T-helper 22 cell (primary cell): Measurements from ENCODE around the gene RHBDL1.

Experiments used
- DNase-seq: peaks from one replicate; pipeline ENCODE4 v3.0.0-alpha.2; 2020; ENCODE audit warnings: low read depth

The RHBDL1 gene

DNA sequence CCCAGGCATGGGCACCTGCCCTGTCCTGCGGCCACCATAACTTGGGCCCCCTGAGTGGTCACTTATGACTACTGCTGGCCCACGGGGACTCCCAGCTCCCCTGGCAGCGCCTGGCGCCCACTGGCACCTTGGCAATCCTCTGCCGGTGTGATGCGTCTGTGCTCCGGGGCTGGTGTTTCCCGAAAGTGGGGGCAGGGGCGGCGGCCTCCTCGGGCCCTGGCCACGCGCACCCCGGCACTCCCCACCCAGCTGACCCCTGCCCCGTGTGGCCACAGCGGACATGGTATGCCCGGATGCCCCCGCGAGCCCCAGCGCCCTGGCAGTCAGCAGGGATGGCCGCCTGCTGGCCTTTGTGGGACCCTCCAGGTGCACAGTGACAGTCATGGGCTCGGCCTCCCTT, 18.0 kb upstream of the RHBDL1 start:
- DNase-seq, result no peak

DNA sequence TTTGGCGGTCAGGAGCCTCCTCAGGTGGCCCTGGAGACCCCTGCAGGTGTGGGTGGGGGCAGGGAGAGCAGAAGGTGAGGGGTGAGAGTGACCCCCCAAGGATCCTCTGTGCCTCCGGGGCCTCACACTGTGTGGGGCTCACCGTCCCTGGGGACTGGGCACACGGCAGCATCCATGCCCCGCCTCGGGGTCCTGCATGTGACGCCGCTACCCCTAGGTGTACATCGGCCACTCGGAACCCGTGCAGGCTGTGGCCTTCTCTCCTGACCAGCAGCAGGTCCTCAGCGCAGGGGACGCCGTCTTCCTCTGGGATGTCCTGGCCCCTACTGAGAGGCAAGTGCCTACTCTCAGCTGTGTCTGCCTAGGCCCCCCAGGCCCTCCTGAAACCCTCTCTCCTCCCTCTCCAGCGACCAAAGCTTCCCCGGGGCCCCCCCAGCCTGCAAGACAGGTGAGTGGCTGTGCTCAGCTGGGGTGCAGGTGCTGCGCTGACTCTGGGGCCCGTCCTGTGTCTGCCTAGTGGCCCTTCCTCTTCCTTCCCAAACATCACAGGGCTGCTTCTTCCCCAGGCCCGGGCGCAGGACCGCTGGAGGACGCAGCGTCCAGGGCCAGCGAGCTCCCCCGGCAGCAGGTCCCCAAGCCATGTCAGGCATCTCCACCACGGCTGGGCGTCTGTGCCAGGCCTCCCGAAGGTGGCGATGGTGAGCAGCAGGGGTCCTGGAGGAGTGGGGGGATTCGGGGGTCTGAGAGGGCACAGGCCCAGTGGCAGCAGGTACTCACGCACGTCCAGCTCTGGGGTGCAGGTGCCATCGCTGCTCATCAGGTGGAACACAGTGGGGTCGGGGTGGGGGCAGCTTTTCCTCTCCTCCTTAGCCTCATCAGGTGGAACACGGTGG, 16.5 kb upstream of the RHBDL1 start:
- DNase-seq, result no peak

DNA sequence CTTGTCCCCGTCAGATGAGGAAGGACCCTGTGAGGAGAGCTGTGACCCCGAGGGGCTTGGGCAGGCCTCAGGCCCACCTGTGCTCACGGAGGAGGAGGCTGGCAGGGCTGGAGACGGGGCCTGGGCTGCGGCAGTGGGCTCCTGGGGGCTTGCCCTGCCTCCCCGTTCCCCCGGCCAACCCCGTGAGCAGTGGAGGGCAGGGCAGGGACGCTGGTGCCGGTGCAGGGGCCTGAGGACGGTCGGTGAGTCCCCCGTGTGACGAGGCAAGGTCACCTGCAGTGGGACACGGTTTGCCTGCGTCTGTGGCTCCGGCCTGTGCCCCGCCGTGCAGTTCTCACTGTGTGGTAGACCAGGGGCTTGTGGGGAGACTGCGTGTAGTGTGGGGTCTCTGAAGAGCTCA, 15.9 kb upstream of the RHBDL1 start:
- no peak for DNase-seq

DNA sequence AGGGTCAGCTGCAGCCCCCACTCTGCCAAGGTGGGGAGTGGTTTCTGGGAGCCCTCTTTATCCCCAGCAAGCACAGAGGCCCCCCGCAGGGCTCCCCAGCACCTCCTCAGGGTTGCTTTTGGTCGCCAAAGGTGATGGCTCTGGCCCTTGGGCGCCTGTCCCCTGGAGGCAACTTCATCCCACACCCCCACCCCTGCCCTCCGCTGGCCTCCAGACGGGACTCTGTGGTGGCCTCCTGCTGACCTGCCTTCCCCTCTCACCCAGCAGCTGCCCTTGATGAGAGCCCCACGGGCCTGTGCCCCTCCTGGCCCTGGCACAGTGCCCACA, 15.4 kb upstream of the RHBDL1 start:
- DNase-seq, result no peak

GRCh38 chr16:660459-661183, 14.8 kb upstream of the RHBDL1 start:
- peak; percentile 51 for DNase-seq

GRCh38 chr16:661184-661821, 14.2 kb upstream of the RHBDL1 start:
- no peak for DNase-seq

GRCh38 chr16:662095-662494, 13.4 kb upstream of the RHBDL1 start:
- no peak for DNase-seq

- no peak for DNase-seq
These were observed 12.9 kb upstream of the RHBDL1 start for GRCh38 chr16:662597-662996.

DNA sequence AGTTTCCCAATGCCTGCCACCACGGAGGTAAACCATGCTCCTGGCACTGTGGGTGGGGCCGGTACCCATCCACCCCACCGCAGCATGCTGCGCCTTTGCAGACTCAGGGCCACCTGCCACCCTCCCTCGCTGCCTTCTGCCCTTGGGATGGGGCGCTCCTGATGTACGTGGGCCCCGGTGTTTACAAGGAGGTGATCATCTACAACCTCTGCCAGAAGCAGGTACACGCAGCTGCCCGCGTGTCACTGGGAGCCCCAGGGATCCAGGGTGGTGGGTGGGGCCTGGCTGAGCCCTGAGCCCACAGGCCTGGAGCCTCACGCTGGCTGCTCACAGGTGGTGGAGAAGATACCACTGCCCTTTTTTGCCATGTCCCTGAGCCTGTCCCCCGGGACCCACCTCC, 8.9 kb upstream of the RHBDL1 start:
- DNase-seq, result no peak

DNA sequence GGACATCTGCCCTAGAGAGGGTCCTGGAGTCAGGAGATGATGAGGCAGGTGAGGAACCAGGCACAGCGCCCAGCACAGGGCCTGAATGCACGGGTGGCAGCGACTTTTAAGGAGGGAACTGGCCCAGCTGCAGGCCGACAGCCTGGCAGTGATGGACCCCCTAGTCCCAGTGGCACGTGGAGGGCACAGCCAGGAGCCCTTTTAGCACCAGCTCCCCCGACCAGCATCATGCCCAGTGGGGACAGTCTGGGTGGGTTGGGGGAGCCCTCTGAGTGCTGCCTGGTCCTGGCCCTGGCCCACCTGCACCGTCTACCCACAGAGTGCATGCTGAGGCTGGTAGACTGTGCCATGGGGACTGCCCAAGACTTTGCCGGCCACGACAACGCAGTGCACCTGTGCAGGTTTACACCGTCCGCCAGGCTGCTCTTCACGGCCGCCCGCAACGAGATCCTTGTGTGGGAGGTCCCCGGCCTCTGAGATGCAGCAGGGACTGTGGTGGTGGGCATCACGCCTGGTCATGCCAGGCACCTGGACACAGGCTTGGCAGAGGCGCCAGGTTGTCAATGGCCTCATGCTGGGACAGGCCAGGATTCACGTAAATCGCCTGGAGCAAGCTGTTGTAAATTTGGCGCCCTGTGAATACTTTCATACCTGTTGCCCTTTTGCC, 8.2 kb upstream of the RHBDL1 start:
- DNase-seq, result no peak

DNA sequence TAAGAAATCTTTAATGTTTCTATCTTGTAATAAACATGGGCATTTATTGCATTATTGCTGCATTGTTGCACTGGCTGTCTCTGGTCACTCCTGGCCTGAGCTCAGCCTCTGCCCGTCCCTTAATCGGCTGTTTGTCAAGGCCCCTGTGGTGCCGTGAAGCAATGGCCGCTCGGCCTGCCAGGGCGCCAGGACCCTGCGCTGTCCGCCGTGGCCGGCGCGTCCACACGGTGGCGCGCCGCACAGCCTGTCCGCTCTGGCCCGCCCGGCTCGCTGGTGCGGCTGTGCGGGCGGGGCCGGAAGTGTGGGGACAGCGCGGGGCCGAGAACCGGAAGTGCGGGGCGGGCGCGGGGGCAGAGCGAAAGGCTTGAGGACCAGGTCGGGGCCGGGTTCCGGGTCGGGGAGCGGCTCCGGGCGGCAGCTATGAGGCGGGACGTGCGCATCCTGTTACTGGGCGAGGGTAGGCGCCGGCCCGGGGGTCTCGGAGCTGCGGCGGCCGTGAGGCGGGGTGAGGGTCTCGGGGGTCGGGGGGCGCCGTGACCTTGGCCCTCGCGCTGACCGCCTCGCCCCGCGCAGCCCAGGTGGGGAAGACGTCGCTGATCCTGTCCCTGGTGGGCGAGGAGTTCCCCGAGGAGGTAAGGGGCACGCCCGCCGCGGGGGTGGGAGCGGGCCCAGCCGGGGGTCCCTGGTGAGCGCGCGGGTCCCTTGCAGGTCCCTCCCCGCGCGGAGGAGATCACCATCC, 7.5 kb upstream of the RHBDL1 start, which contains the start of gene RHOT2:
Gene RHOT2, plus strand, starts transcription at position 353 of the 739 bp plus-strand sequence. Its CDS starts 68 bp downstream, at position 421.
- peak; percentile 81 for DNase-seq

DNA sequence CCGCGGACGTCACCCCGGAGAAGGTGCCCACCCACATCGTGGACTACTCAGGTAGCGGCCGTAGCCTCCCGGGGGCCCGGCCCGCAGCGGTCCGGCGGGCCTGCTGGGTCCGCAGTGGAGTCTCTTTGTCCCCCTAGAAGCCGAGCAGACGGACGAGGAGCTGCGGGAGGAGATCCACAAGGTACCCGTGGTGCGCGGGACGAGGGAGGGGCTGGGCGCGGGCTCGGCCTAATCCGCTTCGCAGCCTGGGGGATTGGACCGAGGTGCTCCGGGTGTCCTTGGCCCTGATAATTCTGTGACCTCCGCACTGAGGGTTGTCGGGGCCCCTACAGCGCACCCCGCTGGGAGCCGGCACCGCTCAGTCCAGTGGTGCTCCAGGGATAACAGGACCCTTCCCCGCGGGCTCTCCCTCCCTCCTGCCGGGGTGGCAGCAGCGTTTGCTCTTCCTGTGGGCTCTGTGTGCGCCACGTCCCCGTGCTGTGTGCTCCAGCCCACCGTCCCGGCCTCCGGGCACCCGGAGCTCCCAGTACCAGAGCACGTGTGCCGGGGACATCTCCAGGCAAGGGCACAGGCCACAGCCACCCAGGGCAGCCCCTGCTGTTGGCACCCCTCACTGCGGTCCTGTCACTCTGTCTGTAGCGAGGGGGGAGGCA, 6.8 kb upstream of the RHBDL1 start:
- DNase-seq, result no peak

DNA sequence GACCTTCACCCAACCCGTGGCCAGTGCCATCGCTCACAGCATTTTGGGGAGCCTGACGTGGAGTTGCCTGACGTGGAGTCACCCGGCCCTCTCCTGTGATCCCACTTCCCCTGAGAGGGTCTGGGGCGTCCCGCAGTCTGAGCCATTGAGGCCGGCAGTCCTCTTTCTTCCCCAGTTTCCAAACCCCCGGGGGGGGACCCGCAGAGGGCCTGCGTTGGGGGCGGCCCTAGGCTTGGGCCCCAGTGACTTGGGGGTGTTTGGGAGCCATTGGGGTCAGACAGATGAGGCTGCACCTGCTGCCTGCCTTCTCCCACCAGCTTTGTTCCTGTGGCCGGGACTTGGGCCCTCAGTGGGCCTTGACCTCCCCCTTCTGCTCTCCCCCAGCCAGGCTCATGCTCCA, 5.8 kb upstream of the RHBDL1 start:
- no peak for DNase-seq

DNA sequence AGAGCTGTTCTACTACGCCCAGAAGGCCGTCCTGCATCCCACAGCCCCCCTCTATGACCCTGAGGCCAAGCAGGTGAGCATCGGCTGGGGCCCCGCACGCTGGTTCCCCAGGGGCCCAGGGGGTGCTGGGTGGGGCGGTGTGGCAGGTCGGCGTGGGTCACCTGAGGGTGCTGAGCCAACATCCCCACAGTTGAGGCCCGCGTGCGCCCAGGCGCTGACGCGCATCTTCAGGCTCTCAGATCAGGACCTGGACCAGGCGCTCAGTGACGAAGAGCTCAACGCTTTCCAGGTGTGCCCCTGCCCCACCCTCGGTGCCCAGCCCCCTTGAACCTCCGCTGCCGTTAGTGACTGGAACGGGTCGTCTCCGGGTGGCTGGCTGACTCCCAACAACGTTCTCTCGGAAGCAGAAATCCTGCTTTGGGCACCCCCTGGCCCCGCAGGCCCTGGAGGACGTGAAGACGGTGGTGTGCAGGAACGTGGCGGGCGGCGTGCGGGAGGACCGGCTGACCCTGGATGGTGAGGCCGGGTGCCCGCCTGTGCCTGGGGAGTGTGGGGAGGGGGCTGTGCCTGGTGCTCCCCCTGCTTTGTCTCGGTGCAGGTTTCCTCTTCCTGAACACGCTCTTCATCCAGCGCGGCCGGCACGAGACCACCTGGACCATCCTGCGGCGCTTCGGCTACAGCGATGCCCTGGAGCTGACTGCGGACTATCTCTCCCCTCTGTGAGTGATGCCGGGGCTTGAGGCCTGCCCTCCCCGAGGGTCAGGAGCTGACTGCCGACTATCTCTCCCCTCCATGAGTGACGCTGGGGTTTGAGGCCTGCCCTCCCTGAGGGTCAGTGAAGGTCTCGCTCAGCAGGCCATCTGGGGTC, 4.8 kb upstream of the RHBDL1 start:
- no peak for DNase-seq

- no peak for DNase-seq
These were observed 3.9 kb upstream of the RHBDL1 start for GRCh38 chr16:671353-672131.

DNA sequence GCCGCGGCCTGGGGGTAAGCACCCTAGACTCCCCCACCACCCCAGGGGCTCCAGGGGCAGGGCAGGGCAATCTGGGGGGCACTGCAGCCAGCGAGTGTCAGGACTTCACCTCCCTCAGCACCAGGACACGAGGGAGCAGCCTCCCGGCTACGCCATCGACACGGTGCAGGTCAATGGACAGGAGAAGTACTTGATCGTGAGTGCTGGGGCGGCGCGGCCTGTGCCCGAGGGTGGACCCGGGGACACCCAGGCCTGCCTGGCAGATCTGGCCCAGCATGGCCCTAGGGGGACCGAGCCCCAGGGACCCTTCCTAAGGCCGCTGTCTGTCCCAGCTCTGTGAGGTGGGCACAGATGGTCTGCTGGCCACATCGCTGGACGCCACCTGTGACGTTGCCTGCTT, 3.1 kb upstream of the RHBDL1 start:
- no peak for DNase-seq

DNA sequence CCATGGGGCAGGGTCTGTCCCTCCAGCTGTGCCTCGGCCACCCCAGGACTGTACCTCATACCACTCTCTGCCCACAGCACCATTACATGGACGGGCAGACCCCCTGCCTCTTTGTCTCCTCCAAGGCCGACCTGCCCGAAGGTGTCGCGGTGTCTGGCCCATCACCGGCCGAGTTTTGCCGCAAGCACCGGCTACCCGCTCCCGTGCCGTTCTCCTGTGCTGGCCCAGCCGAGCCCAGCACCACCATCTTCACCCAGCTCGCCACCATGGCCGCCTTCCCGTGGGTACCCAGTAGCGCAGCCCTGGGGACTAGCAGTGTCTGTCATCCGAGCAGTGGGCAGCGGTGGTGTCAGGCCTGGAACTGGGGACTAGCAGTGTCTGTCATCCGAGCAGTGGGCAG, 2.6 kb upstream of the RHBDL1 start:
- no peak for DNase-seq

DNA sequence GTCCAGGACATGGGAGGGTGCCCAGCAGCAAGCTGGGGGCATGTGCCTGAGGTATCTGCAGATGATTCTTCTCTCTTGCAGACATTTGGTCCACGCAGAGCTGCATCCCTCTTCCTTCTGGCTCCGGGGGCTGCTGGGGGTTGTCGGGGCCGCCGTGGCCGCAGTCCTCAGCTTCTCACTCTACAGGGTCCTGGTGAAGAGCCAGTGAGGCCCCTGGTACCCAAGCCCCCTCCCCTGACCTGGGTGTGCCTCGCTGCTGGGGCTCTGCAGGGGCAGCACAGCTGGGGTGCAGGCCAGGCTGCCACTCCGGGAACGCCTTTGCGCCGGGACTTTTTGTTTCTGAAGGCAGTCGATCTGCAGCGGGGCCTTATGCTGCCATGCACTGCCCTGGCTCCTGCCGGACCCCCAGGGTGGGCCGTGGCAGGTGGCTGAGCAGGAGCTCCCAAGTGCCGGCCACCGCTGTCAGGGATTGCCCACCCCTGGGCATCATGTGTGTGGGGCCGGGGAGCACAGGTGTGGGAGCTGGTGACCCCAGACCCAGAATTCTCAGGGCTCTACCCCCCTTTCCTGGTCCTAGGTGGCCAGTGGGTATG, 2.0 kb upstream of the RHBDL1 start:
- no peak for DNase-seq
